Stimulated activated CD4-positive, alpha-beta T cell treated with anti-CD3 and anti-CD28 coated beads, Interleukin-1b, Interleukin-23, amount 100 ng/mL, for 24 hours (primary cell): Measurements from ENCODE around the gene LDHB.
"Not testable (repeated sequence)": the region's sequence is repeated elsewhere in the genome, so short reads cannot be mapped to it uniquely, and the experiment has no call there.

ENCODE experiments used
- DNase-seq, 4 experiments: peaks; one replicate each; pipeline ENCODE4 v3.0.0-alpha.2; 2020; ENCODE audit warnings: low read depth in 4 of 4, low spot score in 1 of 4

LDHB gene

GRCh38 chr12:21661396-21662093, 3.9 kb upstream of the LDHB start:
- DNase-seq = not testable (repeated sequence)

GRCh38 chr12:21659383-21659782, 1.7 kb upstream of the LDHB start:
- DNase-seq = no peak

GRCh38 chr12:21656905-21657325, 727 bp downstream of the LDHB start:
- DNase-seq = peak in 2 of 4 experiments; percentile 11 to 32

- no peak for DNase-seq
These were observed 2.1 kb downstream of the LDHB start for GRCh38 chr12:21655591-21655990.

- DNase-seq = no peak
These were observed 5.8 kb downstream of the LDHB start for GRCh38 chr12:21651821-21652220.

- DNase-seq = no peak
These were observed 6.6 kb downstream of the LDHB start for GRCh38 chr12:21650997-21651396.

- DNase-seq = no peak
These were observed 8.6 kb downstream of the LDHB start for GRCh38 chr12:21649034-21649433.

GRCh38 chr12:21648378-21648777, 9.3 kb downstream of the LDHB start:
- DNase-seq = no peak

- DNase-seq = no peak
These were observed 10.5 kb downstream of the LDHB start for GRCh38 chr12:21647179-21647578.

- DNase-seq = not testable (repeated sequence)
These were observed 12.6 kb downstream of the LDHB start for GRCh38 chr12:21645041-21645500.

GRCh38 chr12:21644516-21644915, 13.1 kb downstream of the LDHB start:
- DNase-seq = no peak

GRCh38 chr12:21643758-21644157, 13.9 kb downstream of the LDHB start:
- no peak for DNase-seq

GRCh38 chr12:21642707-21643389, 14.8 kb downstream of the LDHB start:
- DNase-seq = no peak

- no peak for DNase-seq
These were observed 19.4 kb downstream of the LDHB start for GRCh38 chr12:21638054-21638891.

- DNase-seq = no peak
These were observed 23.4 kb downstream of the LDHB start for GRCh38 chr12:21634245-21634644.

- DNase-seq = no peak
These were observed 26.3 kb downstream of the LDHB start for GRCh38 chr12:21631367-21631766.

- no peak for DNase-seq
These were observed 29.7 kb downstream of the LDHB start for GRCh38 chr12:21627924-21628323.

GRCh38 chr12:21618566-21618965, 39.1 kb downstream of the LDHB start:
- DNase-seq = no peak

GRCh38 chr12:21617030-21617429, 40.6 kb downstream of the LDHB start:
- DNase-seq = no peak

- DNase-seq = no peak
These were observed 42.2 kb downstream of the LDHB start for GRCh38 chr12:21615431-21615830.

GRCh38 chr12:21614506-21614905, 43.1 kb downstream of the LDHB start:
- no peak for DNase-seq

GRCh38 chr12:21613931-21614330, 43.7 kb downstream of the LDHB start:
- no peak for DNase-seq
